Right lobe of liver (tissue), 6 donors: ENCODE results near the gene BLOC1S6. TPM values are rescaled to one million over a fixed set of nuclear protein-coding genes. Genes with fewer than 3 reads are reported as not detected.

Experiments used
- ATAC-seq, 4 donors: fragments of 200-7000 bp; cut with Tn5 transposase; one replicate each; pipeline ENCODE4 v1.9.1; 2020; ENCODE audit warnings: mild to moderate bottlenecking in 4 of 4, moderate library complexity in 4 of 4
- DNase-seq, 3 donors: peaks; one replicate each; pipeline ENCODE4 v3.0.0-alpha.2; 2020
- H3K27ac ChIP-seq, 3 donors: fragments of 200-600 bp; one replicate each; pipeline ENCODE4 v1.8.0; 2022
- H3K27me3 ChIP-seq, 2 donors: fragments of 200-600 bp; one replicate each; pipeline ENCODE4 v1.8.0; 2022
- H3K36me3 ChIP-seq, 4 donors: fragments of 200-600 bp; sonication (generic) in 1 of 4; one replicate each; pipeline versions ENCODE4 v1.5.1 to v1.8.0; 2017 to 2022; ENCODE audit warnings: control low read depth in 1 of 4
- H3K4me1 ChIP-seq, 4 donors: fragments of 200-600 bp; sonication (generic) in 1 of 4; one replicate each; pipeline versions ENCODE4 v1.5.1 to v1.8.0; 2017 to 2022; ENCODE audit warnings: control low read depth in 1 of 4
- H3K4me3 ChIP-seq, 3 donors: fragments of 200-600 bp; one replicate each; pipeline ENCODE4 v1.8.0; 2022
- H3K9me3 ChIP-seq, 4 donors: fragments of 200-600 bp; sonication (generic) in 1 of 4; one replicate each; pipeline versions ENCODE4 v1.5.1 to v1.8.0; 2017 to 2022; ENCODE audit warnings: control low read depth in 1 of 4
- CTCF ChIP-seq, 4 donors: fragments of 200-600 bp in 3 of 4; fragments of 450-650 bp in 1 of 4; IDR thresholded peaks; one replicate each; pipeline versions ENCODE4 v1.5.1 to v1.8.0; 2016 to 2022; ENCODE audit warnings: antibody characterized with exemption in 4 of 4, mild to moderate bottlenecking in 2 of 4
- POLR2A ChIP-seq: fragments of 450-650 bp; IDR thresholded peaks from one replicate; pipeline ENCODE4 v1.6.1; 2017; ENCODE audit warnings: antibody characterized with exemption, mild to moderate bottlenecking
- whole genome bisulfite sequencing: methylation state at CpG from one replicate; pipeline ENCODE4 v1.1.6; 2018; ENCODE audit warnings: low coverage, low lambda C conversion rate; ENCODE audit not compliant: insufficient coverage; ENCODE audit errors: missing lambda C conversion rate; 5-methylcytosine and 5-hydroxymethylcytosine counted together
- intact Hi-C, 2 donors: fragments of 100-400 bp; cut with DNase I; formaldehyde crosslinking; loops; one replicate each; pipeline versions ENCODE4 v1.11.2 to v1.14.1; 2022
- total RNA-seq, 6 experiments: library from RNA; depleted of rRNA in 2 of 6; stranded (reverse); fragments of >200 nt in 2 of 6; fragmentation: NEBNext Ultra II Directional in 3 of 6; extraction: Animal tissue kit (Norgen Biotek cat#: 25700) in 3 of 6; gene quantifications; one replicate each; pipeline versions ENCODE4 v1.1.0 to v1.2.4, GENCODE V29; 2016 to 2023
- donor health status: DM: no; HTN: yes; CAD: no.
- donor health status: DM: no; HTN: no; CAD: no.
- donor health status: DM: no; HTN: no; CAD: no.
- donor health status: DM: no; HTN: yes; CAD: no.
- donor health status: DM: no; HTN: yes; CAD: no.

BLOC1S6 gene
- total RNA-seq, 6 experiments from 2014 or later: 15.9 to 33.7 (median 24.3) TPM

GRCh38 chr15:45588219-45588875, 1.2 kb downstream of the BLOC1S6 start:
- intact Hi-C loops: no loop called here
- ATAC-seq: no peak
- H3K9me3 ChIP-seq: no peaks in the 10 kb centered on the region
- no peaks in the 10 kb centered on the region for H3K36me3 ChIP-seq
- H3K4me1 ChIP-seq: peaks cover 0 to 23% (median 5%) of the 10 kb centered on the region in 4 donors
- TF ChIP-seq POLR2A (no peak), CTCF (IDR thresholded peaks at IDR 0.05) (no peak)
- peak overlapping the region; percentile 53 to 85 (median 74) for H3K4me3 ChIP-seq
- no peak for DNase-seq
- no peaks in the 10 kb centered on the region for H3K27me3 ChIP-seq
- WGBS: 22% methylated on average over 6 of the region's 6 CpGs
- peak overlapping the region; percentile 97 to 98 (median 97) for H3K27ac ChIP-seq

- WGBS: 75% methylated on average over 5 of the region's 5 CpGs
- Histone ChIP-seq H3K4me1 (peaks cover 0 to 23% (median 5%) of the 10 kb centered on the region in 4 donors), H3K9me3 (no peaks in the 10 kb centered on the region), H3K4me3 (no peak overlapping the region), H3K27me3 (no peaks in the 10 kb centered on the region), H3K27ac (no peak overlapping the region), H3K36me3 (no peaks in the 10 kb centered on the region)
- intact Hi-C loops: no loop called here
- DNase-seq: no peak
- no peak for ATAC-seq
- no peak for TF ChIP-seq POLR2A
- TF ChIP-seq CTCF (IDR thresholded peaks at IDR 0.05): no peak
Measured at GRCh38 chr15:45589256-45589655, 2.1 kb downstream of the BLOC1S6 start.

GRCh38 chr15:45594319-45594718, 7.1 kb downstream of the BLOC1S6 start:
- H3K9me3 ChIP-seq: no peaks in the 10 kb centered on the region
- intact Hi-C loops: no loop called here
- no peak overlapping the region for H3K27ac ChIP-seq
- ATAC-seq (no peak), DNase-seq (no peak)
- H3K27me3 ChIP-seq: no peaks in the 10 kb centered on the region
- no peaks in the 10 kb centered on the region for H3K36me3 ChIP-seq
- no peak overlapping the region for H3K4me3 ChIP-seq
- TF ChIP-seq POLR2A: no peak
- TF ChIP-seq CTCF (IDR thresholded peaks at IDR 0.05): no peak
- peaks cover 0 to 2% (median 0%) of the 10 kb centered on the region in 4 donors for H3K4me1 ChIP-seq
- 92% methylated on average over 2 of the region's 2 CpGs for WGBS

GRCh38 chr15:45594835-45595530, 7.8 kb downstream of the BLOC1S6 start:
- TF ChIP-seq CTCF (IDR thresholded peaks at IDR 0.05): no peak
- no peak for TF ChIP-seq POLR2A
- WGBS: 100% methylated on average over 2 of the region's 2 CpGs
- ATAC-seq (no peak), DNase-seq (no peak)
- no peaks in the 10 kb centered on the region for H3K4me1 ChIP-seq
- no peaks in the 10 kb centered on the region for H3K27me3 ChIP-seq
- H3K9me3 ChIP-seq: no peaks in the 10 kb centered on the region
- H3K4me3 ChIP-seq: no peak overlapping the region
- no peak overlapping the region for H3K27ac ChIP-seq
- intact Hi-C loops: no loop called here
- no peaks in the 10 kb centered on the region for H3K36me3 ChIP-seq
